SKM-1 treated with dmso at 0.1 percent for 144 hours (cell line): ENCODE measurements around the gene ZCCHC3.

Experiments
- DNase-seq: peaks from one replicate; lab custom pipeline; 2025; ENCODE audit not compliant: unreplicated experiment; lab: John Stamatoyannopoulos, UW

The ZCCHC3 gene

DNA sequence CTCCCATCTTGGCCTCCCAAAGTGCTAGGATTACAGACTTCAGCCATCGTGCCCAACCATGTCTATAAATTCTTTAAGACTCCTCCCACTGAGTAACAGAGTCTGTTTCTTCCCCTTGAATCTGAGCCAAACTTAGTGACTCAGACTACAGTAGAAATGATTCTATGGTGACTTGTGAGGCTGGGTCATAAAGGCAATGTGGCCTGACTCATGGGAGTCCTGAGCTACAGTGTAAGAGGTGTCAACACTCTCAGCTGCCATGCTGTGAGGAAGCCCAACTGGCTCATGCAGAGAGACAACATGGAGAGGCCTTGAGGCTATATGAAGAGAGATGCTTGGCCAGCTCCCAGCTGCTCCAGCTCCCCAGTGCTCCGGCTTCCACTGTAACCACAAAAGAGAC, 44.3 kb downstream of the ZCCHC3 start:
- no peak for DNase-seq

- DNase-seq = no peak
These were observed 45.7 kb downstream of the ZCCHC3 start for GRCh38 chr20:343107-343506.

DNA sequence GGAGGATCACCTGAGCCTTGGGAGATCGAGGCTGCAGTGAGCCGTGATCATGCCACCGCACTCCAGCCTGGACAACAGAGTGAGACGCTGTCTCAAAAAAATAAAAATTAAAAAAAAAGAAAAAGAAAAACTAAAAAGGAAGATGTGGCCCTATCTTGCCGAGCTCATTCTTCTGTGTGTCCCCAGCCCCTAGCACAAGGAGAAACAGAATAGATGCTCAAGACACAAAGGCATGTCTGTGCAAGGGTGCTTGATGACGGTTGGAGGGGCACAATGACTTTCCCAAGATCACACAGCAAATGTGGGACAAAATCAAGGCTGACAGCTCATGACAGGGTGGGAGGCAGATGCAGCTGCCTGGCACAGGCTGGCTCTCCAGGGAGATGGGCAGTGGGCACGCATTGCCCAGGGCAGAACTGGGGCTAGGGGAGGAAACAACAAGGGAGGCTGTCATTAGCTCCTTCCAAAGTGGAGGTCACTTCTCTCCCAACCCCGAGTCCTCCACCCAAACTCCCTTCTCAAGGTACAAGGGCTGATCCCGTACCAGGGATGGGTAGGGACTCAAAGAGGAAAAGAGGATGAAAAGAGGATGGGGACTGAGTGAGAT, 48.8 kb downstream of the ZCCHC3 start:
- DNase-seq = no peak

DNA sequence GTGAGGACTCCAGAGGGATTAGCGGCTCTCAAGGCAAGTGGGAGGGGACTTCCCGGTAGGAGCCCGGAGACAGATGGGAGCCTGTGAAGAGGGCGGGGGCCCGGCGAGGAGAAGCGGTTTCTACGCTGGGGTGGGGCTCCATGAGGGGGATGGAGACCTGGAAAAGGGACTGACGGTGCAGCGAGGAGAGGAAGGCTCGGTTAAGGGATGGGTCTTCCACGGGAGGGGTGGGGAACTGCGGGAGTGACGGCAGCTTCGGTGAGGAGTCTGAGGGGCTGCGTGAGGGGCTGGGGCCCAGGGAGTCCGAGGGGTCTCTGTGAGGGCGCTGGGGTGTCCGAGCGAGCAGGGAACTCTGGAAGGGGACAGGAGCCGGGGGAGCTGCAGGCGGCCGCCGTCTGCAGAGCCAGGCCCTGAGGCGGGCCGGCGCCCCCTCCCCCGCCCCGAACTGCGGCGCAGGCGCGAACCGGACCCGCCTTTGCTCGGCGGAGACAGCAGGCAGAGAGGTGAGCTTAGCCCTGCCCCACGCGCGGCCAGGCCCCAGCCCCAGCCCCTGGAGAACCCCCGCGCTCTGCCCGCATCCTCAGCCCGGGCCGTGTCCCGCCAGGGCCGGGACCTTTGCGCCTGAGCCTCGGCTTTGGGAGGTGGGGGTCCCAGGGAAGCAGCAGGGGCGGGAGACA, 49.4 kb downstream of the ZCCHC3 start, which contains the start of gene NRSN2:
TSS of gene NRSN2 (plus strand) at position 472 of the 677 bp plus-strand sequence. CDS start 2,533 bp downstream, outside the sequence.
- DNase-seq = no peak

- DNase-seq = no peak
These were observed 49.9 kb downstream of the ZCCHC3 start for GRCh38 chr20:347317-347639.

DNA sequence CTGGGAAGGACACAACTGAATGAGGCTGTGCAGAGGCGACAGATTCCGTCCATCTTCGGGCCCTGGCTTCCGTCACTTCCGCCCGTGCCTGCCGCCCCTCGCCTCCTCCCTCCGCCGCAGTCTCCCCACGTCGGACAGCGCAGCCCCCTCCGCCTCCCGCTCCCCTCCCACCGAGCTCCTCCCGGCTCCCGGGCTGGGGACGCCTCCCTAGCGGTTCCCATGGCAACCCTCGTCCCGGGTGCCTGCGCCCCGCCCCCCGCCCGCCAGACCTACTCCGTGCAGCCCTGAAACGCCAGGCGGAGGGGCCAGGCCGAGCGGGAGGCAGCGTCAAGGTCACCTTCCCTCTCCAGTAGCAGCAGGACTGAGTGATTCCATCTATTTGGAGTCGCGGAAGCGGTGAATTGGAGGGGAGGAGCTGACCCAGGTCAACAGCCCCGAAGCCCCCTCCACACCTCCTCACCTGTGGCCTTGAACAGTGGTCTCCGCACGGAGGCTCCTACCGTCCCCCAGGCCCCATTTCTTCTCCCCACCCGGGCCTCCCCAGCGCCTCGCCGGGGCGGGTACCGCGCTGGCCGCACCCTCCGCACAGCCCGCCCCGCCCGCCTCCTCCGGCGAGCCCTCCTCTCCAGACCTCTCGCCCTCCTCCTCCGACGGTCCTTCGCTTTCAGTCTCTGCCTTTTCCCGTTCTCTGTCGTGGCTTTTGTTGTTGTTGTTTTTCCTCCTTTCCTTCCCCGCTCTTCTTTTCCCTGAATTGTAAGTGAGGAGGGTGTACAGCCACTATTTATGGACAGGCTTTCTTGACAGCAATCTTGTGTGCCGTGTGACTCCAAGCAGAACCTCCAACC, 50.5 kb downstream of the ZCCHC3 start:
- peak; percentile 49 for DNase-seq

GRCh38 chr20:348972-349841, 51.8 kb downstream of the ZCCHC3 start:
- no peak for DNase-seq
